ENCODE data around the gene CDH13. TPM values are rescaled to one million over a fixed set of nuclear protein-coding genes. Genes with fewer than 3 reads are reported as not detected.

CDH13 gene
- total RNA-seq, 2 experiments from 2014 or later, result not detected

GRCh38 chr16:82960918-82961317 lies 334.1 kb downstream of the CDH13 start:
- Histone ChIP-seq H2AFZ (ENCODE audit: low read length) (no peak overlapping the region), H4K20me1 (ENCODE audit: insufficient read depth, low read length) (no peaks in the 10 kb centered on the region), H3K9me3 (ENCODE audit: low read length) (no peaks in the 10 kb centered on the region), H3K4me1 (ENCODE audit: insufficient read depth, low read length, poor library complexity, severe bottlenecking) (no peaks in the 10 kb centered on the region), H3K4me2 (ENCODE audit: low read length) (no peak overlapping the region), H3K27ac (ENCODE audit: low read depth, low read length, poor library complexity, severe bottlenecking) (no peak overlapping the region), H3K36me3 (ENCODE audit: insufficient read depth, low read length) (no peaks in the 10 kb centered on the region), H3K9me2 (ENCODE audit: insufficient read depth, low read length) (no peaks in the 10 kb centered on the region), H3K79me2 (ENCODE audit: insufficient read depth, low read depth, low read length) (no peaks in the 10 kb centered on the region), H3K4me3 (ENCODE audit: low read depth, low read length, poor library complexity, severe bottlenecking) (no peak overlapping the region)
- BruUV-seq (replicated peaks), result no TSS peak
- POLR2A ChIA-PET, result no interaction called here
- TF ChIP-seq, protein P1, sequence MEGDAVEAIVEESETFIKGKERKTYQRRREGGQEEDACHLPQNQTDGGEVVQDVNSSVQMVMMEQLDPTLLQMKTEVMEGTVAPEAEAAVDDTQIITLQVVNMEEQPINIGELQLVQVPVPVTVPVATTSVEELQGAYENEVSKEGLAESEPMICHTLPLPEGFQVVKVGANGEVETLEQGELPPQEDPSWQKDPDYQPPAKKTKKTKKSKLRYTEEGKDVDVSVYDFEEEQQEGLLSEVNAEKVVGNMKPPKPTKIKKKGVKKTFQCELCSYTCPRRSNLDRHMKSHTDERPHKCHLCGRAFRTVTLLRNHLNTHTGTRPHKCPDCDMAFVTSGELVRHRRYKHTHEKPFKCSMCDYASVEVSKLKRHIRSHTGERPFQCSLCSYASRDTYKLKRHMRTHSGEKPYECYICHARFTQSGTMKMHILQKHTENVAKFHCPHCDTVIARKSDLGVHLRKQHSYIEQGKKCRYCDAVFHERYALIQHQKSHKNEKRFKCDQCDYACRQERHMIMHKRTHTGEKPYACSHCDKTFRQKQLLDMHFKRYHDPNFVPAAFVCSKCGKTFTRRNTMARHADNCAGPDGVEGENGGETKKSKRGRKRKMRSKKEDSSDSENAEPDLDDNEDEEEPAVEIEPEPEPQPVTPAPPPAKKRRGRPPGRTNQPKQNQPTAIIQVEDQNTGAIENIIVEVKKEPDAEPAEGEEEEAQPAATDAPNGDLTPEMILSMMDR (conservative IDR thresholded peaks at IDR 0.05; ENCODE audit: low read length), result no peak
- no peak for TF ChIP-seq EZH2phosphoT487 (IDR thresholded peaks at IDR 0.05; ENCODE audit: borderline replicate concordance, low read depth, low read length)
- CTCF ChIA-PET (ENCODE audit: unreplicated experiment), result no interaction called here
- DNase-seq (ENCODE audit: low spot score), result no peak
- intact Hi-C loops (cut with micrococcal nuclease; ENCODE audit: unreplicated experiment), result no loop called here

DNA sequence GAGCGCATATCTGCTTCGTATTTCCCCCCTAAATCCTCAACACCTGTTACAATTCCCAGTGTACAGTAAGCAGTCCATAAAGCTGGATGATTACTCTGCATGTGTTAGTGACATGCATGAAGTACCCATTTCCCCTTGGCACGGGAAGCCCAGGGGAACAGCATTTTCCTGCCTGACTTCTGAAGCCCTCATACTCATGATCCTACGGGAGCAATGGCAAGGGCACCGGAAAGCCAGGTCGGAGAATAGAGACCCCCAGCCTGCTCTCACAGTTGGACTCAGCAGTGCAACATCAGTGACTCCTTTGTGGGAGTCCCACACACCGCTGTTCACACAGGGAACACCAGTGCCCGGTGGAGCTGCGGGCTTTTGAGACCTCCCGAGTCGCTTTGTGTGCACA lies 336.9 kb downstream of the CDH13 start:
- no peak for TF ChIP-seq EZH2phosphoT487 (IDR thresholded peaks at IDR 0.05; ENCODE audit: borderline replicate concordance, low read depth, low read length)
- TF ChIP-seq, protein P1 (conservative IDR thresholded peaks at IDR 0.05; ENCODE audit: low read length), result no peak
- Histone ChIP-seq H3K9me3 (ENCODE audit: low read length) (no peaks in the 10 kb centered on the region), H4K20me1 (ENCODE audit: insufficient read depth, low read length) (no peaks in the 10 kb centered on the region), H3K4me3 (ENCODE audit: low read depth, low read length, poor library complexity, severe bottlenecking) (no peak overlapping the region), H3K4me2 (ENCODE audit: low read length) (no peak overlapping the region), H3K9me2 (ENCODE audit: insufficient read depth, low read length) (no peaks in the 10 kb centered on the region), H3K4me1 (ENCODE audit: insufficient read depth, low read length, poor library complexity, severe bottlenecking) (no peaks in the 10 kb centered on the region), H3K36me3 (ENCODE audit: insufficient read depth, low read length) (no peaks in the 10 kb centered on the region), H3K27ac (ENCODE audit: low read depth, low read length, poor library complexity, severe bottlenecking) (no peak overlapping the region), H2AFZ (ENCODE audit: low read length) (no peak overlapping the region), H3K79me2 (ENCODE audit: insufficient read depth, low read depth, low read length) (no peaks in the 10 kb centered on the region)
- ChIA-PET CTCF (ENCODE audit: unreplicated experiment) (no interaction called here), POLR2A (no interaction called here)
- no TSS peak for BruUV-seq (replicated peaks)
- DNase-seq (ENCODE audit: low spot score), result no peak
- intact Hi-C loops (cut with micrococcal nuclease; ENCODE audit: unreplicated experiment), result no loop called here

GRCh38 chr16:82965808-82966207 lies 339.0 kb downstream of the CDH13 start:
- DNase-seq (ENCODE audit: low spot score), result no peak
- Histone ChIP-seq H3K9me3 (ENCODE audit: low read length) (no peaks in the 10 kb centered on the region), H4K20me1 (ENCODE audit: insufficient read depth, low read length) (no peaks in the 10 kb centered on the region), H3K4me2 (ENCODE audit: low read length) (no peak overlapping the region), H3K4me3 (ENCODE audit: low read depth, low read length, poor library complexity, severe bottlenecking) (no peak overlapping the region), H3K27ac (ENCODE audit: low read depth, low read length, poor library complexity, severe bottlenecking) (no peak overlapping the region), H3K36me3 (ENCODE audit: insufficient read depth, low read length) (no peaks in the 10 kb centered on the region), H3K9me2 (ENCODE audit: insufficient read depth, low read length) (no peaks in the 10 kb centered on the region), H2AFZ (ENCODE audit: low read length) (no peak overlapping the region), H3K4me1 (ENCODE audit: insufficient read depth, low read length, poor library complexity, severe bottlenecking) (no peaks in the 10 kb centered on the region), H3K79me2 (ENCODE audit: insufficient read depth, low read depth, low read length) (no peaks in the 10 kb centered on the region)
- TF ChIP-seq EZH2phosphoT487 (IDR thresholded peaks at IDR 0.05; ENCODE audit: borderline replicate concordance, low read depth, low read length), result no peak
- TF ChIP-seq, protein P1 (conservative IDR thresholded peaks at IDR 0.05; ENCODE audit: low read length), result no peak
- ChIA-PET POLR2A (no interaction called here), CTCF (ENCODE audit: unreplicated experiment) (no interaction called here)
- intact Hi-C loops (cut with micrococcal nuclease; ENCODE audit: unreplicated experiment), result no loop called here
- BruUV-seq (replicated peaks), result no TSS peak

Data from OCI-LY7 (cell line).